ENCODE measurements around the gene SCMH1.

The SCMH1 gene

GRCh38 chr1:41097105-41097504 is 145.0 kb downstream of the SCMH1 start:
- DNase-seq (ENCODE audit: low read depth): no peak

DNA sequence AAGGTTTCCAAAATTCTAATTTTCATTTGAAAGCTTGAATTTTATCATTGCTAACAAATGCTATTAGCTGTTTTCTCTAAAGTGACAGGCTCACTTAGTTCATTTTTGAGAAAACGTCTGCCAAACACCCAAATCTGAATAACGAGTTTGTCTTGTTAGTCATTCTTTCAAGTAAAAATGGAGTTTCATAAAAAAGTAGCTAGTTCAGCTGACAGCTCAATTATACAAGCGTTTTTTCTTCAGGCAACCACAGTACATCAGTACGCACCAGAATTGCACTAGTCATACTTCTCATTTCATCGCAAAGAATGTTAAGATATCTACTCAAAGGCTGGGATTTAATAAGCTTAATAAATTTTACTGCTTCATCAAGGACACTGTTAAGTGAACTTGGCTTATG is 148.3 kb downstream of the SCMH1 start:
- DNase-seq (ENCODE audit: low read depth): no peak

DNA sequence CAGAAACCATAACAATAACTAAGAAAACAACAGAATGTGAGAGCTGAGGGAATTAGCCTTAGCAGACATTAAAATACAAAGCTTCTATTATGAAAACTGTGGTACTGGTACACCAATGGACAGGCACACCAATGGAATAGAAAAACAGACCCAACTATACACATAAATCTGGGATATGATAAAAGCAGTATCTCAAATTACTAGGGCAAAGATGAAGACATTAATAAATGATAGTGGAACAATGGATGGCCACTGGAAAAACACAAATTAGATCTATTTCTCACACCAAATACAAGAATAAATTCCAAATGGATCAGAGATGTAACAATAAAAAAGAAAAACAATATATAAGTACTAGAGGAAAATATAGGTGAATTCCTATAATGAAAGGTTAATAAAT is 155.2 kb downstream of the SCMH1 start:
- no peak for DNase-seq (ENCODE audit: low read depth)

DNA sequence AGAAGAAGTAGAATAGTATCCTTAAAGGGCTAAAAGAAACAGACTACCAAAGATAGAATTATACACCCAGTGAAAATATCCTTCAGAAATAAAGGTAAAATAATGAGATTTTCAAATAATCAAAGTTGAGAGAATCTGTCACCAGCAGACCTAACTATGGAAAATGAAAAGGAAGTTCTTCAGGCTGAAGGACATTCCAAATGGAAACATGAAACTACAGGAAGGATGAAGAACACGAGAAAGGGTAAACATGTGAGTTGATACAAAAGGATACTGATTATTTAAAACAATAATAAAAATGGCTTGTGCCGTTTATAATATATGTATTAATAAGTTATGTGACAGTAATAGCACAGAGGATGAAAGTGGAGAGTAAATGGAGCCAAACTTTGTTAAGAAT is 163.5 kb downstream of the SCMH1 start:
- no peak for DNase-seq (ENCODE audit: low read depth)

DNA sequence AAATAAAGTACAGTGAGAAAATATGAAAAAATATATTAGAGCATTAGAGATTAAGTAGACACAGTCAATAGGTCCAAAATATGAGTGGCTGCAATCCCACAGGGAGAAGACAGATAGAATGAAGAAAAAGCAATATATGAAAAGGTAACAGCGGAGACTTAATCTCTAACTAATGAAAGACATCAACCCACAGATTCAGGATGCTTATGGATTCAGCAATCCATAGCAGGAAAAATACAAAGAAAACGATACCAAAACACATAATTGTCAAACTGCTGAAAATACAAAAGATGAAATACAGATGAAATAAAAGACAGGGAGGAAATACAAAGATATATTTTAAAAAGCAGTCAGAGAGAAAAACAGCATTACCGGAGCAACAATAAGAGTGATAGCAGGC is 163.9 kb downstream of the SCMH1 start:
- DNase-seq (ENCODE audit: low read depth): no peak

GRCh38 chr1:41073971-41074370 is 168.1 kb downstream of the SCMH1 start:
- DNase-seq (ENCODE audit: low read depth): no peak

- DNase-seq (ENCODE audit: low read depth): no peak
Observed at GRCh38 chr1:41072051-41072450, 170.1 kb downstream of the SCMH1 start.

GRCh38 chr1:41056907-41057306 is 185.2 kb downstream of the SCMH1 start:
- DNase-seq (ENCODE audit: low read depth): no peak

DNA sequence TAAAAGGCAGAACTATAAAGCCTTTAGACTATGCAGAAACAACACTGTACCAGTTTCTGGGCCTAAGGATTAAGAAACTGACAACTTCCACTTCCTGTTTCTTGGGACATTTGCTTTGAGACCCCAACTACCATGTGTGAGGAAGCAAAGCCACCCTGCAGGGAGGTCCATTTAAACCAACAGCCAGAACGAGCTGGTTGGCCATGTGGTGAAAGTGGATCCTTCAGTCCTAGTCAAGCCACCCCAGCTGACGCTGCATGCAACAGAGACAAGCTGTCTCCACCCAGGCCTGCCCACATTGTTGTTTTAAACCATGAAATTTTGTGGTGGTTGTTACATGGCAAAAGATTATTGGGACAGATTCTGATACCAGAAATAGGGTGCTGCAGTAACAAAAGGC is 188.8 kb downstream of the SCMH1 start:
- DNase-seq (ENCODE audit: low read depth): no peak

- DNase-seq (ENCODE audit: low read depth): no peak
Observed at GRCh38 chr1:41051022-41051421, 191.1 kb downstream of the SCMH1 start.

GRCh38 chr1:41048540-41048939 is 193.6 kb downstream of the SCMH1 start:
- DNase-seq (ENCODE audit: low read depth): no peak

- DNase-seq (ENCODE audit: low read depth): no peak
Observed at GRCh38 chr1:41046347-41046775, 195.7 kb downstream of the SCMH1 start.

- DNase-seq (ENCODE audit: low read depth): no peak
Observed at GRCh38 chr1:41045740-41046139, 196.4 kb downstream of the SCMH1 start.

DNA sequence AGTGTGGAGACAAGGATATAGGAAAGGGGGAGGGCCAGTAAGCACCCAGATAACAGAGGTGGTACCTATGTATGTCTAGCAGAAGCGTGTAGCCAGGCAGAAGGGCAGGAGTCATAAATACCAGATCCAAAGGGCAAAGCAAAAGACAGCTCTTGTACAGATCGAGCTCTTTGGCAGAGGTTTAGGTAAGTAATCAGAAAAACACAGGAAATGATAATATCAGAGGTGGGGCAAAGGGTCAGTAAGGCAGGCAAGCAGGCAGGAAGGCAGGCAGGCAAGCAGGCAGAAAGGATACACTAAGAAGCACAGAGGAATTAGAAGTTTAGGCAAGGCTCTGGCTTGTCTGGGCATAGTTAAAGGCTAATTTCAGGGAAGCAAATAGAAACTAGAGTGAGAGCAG is 197.9 kb downstream of the SCMH1 start:
- DNase-seq (ENCODE audit: low read depth): no peak

DNA sequence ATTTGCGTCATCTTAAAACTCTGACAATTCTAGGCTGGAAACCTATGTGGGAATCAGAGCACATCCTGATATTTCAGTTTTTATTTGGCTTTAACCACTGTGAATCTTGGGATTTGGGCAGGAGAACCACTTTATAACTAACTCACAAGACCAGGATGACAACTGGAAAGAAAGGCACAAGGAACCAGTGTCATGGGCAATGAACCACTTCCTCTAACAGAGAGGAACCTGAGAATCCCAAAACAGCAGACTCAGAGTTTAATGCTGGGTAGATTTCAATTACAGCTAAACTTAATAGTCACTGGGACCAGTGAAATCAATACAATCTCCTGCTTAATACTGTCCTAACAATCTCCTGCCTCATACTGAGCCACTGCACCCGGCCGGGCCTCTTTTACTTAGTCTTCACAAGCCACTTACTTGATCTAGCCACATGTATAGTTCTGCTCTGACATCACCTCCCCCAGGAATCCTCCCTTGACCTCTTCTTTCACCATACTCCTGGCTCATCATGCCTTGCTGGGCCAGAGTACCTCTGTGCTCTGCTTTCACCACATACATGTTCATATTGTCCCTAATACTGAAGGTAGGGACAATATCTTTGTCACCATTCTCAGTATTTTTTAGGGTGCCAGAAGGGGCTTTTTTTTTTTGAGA is 200.4 kb downstream of the SCMH1 start:
- DNase-seq (ENCODE audit: low read depth): no peak

DNA sequence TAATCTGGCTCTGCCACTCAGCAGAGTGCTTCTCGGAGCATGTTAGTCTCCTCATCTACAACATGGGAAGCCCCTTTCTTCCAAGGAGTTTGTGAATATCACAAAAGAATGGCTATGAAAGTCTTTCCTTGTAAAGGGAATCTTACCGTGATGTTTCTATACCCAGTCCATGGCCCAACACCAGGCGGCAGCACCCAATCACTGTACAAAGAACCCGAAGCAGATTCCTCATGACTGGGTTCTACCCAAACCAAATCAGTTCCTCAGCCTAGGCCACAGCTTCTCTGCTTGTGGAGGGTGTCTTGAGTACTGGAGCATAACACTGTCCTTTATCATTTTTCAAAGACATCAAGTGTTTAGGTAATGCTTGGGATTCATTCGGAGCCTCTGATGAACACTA is 204.0 kb downstream of the SCMH1 start:
- no peak for DNase-seq (ENCODE audit: low read depth)

- no peak for DNase-seq (ENCODE audit: low read depth)
Observed at GRCh38 chr1:41037116-41037903, 204.8 kb downstream of the SCMH1 start.

DNA sequence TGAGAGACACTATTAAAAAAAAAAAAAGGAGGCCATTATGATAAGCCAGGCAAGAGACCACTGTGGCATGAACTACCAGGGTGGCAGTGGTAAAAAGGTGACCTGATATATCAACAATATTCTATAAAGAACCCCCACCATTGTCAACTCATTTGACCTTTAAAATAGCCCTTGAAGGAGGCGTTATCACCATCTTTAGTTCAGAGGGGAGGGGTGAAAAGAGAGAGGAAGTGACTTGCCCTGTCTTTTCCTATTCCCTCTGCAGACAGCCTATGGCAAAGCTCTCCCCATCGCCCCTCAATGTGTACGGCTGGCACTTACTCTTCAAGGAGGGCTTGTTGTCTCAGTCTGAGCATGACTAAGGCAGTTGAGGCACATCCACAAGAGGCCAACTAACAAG is 208.8 kb downstream of the SCMH1 start:
- no peak for DNase-seq (ENCODE audit: low read depth)

- no peak for DNase-seq (ENCODE audit: low read depth)
Observed at GRCh38 chr1:41032147-41032546, 210.0 kb downstream of the SCMH1 start.

GRCh38 chr1:41030872-41031616 is 211.1 kb downstream of the SCMH1 start:
- no peak for DNase-seq (ENCODE audit: low read depth)

- DNase-seq (ENCODE audit: low read depth): no peak
Observed at GRCh38 chr1:41028034-41028642, 214.0 kb downstream of the SCMH1 start.

DNA sequence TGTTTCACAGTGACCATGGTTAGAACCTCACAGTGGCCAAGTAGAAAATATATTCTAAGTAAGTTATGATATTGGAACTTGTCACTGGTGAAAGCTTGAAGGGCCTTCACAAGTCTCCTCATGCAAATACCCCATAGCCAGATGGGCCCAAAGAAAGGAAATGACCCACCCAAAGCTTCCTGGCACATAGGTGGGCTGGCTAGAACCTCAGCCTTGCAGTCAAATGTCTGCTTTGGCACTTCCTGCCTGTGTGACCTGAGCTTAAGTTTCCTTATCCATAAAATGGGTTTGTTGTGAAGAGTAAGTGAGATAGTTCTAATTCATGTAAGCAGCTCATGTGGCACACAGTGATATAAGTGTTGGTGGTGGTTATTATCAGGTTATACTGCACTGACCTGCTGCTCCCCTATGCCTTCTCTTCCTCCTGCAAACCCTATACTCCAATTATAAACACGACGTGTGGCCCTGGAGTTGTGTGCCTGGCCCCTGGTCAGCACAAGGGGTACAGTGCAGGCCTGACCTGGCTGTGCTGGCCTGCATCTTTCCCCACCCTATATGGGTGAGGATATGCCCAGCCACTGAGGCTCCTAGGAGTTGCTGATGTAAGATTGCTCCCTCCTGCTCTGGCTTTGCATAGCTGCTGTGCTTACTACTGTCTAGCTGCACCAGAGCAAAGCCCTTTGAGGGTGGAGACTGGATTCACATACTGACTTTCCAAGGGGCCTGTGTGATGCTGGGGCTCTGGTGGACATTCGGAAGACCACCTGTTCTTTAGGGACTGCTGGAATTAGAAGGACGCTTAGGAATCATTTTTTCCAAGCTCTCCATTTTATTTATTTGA is 215.9 kb downstream of the SCMH1 start:
- no peak for DNase-seq (ENCODE audit: low read depth)
